Breast epithelium (tissue), 3 donors: ENCODE results near the gene GLCCI1.

Experiments used
- CTCF ChIP-seq, 3 donors: fragments of 450-650 bp; IDR thresholded peaks; one replicate each; pipeline ENCODE4 v1.5.1; 2016 to 2017; ENCODE audit warnings: antibody characterized with exemption in 3 of 3, mild to moderate bottlenecking in 3 of 3, moderate library complexity in 3 of 3
- POLR2A ChIP-seq: fragments of 450-650 bp; IDR thresholded peaks from one replicate; pipeline ENCODE4 v1.6.1; 2016; ENCODE audit warnings: antibody characterized with exemption, mild to moderate bottlenecking, moderate library complexity
- POLR2AphosphoS5 ChIP-seq, 3 donors: sonication (generic); formaldehyde crosslinking; IDR thresholded peaks; one replicate each; pipeline ENCODE4 v1.6.1; 2017; ENCODE audit warnings: antibody characterized with exemption in 3 of 3

GRCh38 chr7:7931626-7932025 lies 37.0 kb upstream of the GLCCI1 start:
- TF ChIP-seq CTCF (IDR thresholded peaks at IDR 0.05), result no peak
- TF ChIP-seq POLR2AphosphoS5 (IDR thresholded peaks at IDR 0.05), result no peak
- TF ChIP-seq POLR2A, result no peak
